ENCODE data around the gene SERINC2.

The SERINC2 gene

DNA sequence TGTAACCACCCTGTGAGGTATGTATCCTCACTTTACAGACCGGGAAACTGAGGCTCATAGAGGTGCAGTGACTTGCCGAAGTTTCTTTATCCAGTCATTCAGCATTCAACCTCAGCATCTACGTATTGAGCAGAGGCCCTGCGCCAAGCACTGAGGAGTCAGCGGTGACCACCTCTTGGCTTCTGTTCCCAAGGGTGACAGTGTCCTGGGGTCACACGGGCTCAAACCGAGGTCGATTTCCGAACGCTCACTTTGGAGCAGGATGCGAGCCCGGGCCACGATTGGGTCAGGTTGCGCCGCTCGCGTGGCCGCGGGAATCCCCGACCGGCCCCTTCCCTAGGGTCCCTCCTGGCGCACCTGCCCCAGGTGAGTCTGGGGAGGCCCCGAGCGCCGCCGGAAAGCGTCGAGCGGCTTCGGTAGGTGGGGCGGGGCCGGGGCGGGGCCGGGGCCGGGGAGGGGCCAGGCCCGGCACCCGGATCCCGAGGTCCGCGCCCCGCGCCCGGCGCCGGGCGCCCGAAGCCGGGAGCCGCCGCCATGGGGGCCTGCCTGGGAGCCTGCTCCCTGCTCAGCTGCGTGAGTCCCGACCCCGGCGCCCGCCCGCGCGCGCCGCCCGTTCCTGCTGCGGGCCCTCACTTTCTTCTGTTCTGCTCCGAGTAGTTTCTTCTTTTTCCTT, at the start of gene SERINC2:
SERINC2 (plus strand) TSS at position 482 of the 673 bp plus-strand sequence; CDS start at position 535, 53 bp downstream.
- no peak for DNase-seq (ENCODE audit: low read depth)

DNA sequence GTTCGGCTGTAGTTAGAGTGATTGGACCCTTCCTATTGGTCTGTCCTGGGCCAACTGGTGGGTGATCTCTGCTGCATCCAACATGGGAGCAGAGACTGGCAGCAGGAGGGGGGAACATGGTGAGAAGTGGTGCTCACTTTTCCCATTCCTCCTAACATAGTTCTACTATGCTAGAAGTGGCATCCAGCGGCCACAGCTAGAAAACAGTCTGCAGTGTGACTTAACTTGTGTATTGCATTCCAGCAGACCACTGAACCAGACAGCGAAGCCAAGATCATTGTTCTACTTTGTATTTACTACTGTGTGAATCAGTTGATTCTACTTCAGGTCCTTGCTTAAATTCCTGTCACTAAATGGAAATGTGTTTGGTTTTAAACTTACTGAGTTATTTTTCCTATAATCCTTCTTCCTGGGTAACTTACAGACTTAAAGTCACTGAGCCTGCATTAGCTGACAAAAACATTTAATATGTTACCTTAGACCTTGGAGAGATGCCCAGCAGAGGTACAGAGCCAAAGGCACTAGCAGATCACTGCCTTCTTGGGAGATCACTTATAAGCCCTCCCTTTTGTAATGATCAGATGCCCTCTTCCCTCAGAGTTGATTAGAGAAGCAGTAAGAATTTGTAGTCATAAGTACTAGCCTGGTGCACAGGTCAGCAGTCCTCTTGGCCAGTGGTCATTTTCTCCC, 48.3 kb upstream of the SERINC2 start:
- DNase-seq (ENCODE audit: low read depth), result no peak

DNA sequence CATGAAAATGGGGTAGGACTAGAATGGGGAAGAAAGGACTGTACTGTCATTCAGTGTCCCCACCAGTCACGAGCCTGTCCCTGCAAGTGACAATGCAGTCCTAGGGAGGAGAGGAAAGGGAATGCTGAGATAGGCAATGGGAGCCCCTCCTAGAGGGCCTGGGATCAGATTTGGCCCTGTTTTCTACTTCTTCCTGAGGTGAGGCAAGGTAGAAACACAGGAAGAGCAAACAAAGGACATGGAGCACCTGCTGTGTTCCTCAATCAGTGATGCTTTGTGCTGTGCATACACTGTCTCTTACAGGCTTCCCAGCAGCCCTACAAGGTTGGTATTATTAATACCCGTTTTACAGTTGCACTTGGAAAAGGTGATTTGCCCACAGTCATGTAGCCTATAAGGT, 46.2 kb upstream of the SERINC2 start:
- no peak for DNase-seq (ENCODE audit: low read depth)

DNA sequence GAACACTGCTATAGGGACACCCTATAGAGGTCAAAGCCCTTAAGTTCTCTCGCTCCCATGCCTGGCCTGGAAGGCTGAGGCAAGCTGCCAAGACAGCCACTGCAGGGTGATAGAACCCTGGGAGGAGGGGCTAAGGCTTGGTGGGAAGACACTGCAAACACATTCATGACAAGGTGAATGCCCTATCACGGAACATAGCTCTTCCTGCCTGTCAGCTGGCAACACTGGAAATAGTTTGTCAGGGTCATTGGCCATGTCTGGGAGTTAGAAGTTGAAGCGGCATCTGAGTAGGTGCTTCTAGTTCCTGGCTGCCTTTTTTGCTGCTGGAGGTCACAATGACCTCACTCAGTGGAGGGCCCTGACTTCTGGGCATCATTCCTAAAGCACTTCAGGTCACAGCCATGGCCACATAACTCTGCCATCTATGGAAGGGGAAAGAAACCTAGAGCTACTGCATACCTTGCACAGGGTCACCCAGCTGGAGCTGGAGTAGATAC, 44.4 kb upstream of the SERINC2 start:
- DNase-seq (ENCODE audit: low read depth), result no peak

DNA sequence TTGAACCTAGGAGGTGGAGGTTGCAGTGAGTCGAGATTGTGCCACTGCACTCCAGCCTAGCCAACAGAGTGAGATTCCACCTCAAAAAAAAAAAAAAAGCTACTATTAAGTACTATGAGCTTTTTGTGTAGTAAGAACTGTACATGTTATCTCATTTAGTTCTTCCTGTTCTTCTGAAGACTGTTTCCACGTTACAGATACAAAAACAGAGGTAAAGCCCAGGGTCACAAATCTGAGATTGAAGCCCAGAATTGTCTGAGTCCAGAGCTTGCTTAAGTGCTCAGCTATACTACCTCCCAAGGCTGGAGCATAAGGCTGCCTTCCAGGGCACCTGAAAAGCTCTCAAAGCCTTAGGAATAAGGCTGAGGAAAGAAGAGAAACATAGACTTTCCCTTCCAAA, 43.0 kb upstream of the SERINC2 start:
- no peak for DNase-seq (ENCODE audit: low read depth)

DNA sequence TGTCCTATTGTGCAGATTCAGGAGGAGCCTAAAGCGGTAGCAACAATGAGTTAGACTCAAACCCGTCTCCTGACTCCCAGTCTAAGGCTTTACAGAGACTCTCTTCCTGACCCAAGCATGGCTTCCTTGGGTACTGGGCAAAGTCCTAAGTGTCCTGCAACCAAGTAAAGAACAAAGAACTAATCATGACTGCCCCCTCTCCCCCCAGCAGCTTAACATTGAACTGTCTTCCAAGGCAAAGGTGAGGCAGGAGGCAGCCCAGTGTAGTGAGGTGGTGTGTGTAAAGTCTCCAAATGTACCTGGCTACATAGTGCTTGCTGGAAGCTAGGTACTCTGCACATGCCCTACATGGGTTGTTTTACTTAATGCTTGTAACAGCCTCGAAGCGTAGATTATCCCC, 42.4 kb upstream of the SERINC2 start:
- DNase-seq (ENCODE audit: low read depth), result no peak

DNA sequence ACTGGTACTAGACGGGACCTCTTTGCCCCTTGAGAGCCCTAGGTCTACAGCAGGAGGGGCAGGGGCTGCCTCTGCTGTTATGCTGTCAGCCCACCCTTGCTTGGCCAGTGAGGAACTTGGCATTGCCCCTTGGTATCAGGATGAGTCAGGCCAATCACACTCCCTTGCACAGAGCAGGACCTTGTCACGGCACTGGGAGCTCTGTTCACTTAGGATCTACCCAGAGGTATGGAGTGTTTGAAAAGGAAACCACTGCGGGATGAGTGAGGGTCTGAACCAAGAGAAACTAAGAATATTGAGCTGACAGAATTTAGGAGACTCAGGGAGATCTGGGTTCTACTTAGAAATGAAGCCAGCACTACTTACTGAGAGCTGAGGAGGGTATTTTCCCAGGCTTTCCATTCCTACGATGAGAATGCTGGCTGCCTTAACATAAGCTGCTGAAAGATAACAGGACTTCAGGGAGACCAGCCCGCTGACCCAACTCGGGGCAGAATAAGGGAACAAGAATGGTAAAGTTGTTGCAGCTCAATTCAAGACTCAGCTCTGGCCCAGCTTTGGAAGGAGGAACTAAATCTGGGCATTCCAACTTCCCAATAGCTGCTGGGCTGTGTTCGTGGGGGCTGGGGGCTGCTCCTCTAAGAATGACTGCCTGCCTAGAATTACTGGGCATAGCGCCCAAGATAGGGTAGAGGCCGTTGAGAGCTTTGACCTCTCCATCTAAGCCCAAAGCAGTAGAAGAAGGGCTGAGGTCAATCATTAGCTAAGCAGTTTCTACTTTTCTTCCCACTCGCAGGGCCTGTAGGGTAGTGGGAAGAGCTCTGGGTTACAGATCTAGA, 41.7 kb upstream of the SERINC2 start:
- DNase-seq (ENCODE audit: low read depth), result no peak

DNA sequence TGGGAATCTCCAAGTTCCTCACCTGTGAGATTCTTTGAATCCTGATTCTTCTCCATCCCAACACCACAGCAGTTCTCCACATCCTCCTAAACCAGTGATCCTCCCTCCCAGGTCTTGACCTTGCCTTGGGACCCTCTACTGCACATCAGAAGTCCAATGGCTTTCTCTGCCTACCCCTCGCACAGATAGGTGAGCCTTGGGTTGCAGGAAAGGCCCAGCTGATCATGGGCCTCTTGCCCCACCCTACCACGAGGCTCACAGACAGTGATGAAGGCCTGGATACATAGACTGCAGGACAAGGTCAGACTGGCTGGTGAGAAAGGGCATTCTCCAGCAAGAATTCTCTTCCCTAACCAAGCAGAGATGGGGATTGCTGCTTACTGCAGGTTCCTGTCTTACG, 41.0 kb upstream of the SERINC2 start:
- DNase-seq (ENCODE audit: low read depth), result no peak

DNA sequence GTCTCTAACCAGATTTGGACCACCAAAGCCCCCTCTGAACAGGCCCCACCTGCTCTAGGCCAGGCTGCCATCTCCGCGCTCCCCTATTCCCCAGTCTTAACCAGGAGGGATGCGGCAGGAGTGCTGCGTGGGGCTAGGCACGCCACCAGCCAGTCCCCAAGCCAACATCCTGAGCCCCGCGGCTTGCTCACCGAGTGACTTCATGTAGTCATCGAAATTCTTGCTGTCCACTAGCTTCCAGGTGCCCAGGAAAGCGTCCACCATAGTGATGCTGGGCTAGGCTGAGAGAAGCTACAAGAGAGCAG, 40.3 kb upstream of the SERINC2 start:
- no peak for DNase-seq (ENCODE audit: low read depth)

DNA sequence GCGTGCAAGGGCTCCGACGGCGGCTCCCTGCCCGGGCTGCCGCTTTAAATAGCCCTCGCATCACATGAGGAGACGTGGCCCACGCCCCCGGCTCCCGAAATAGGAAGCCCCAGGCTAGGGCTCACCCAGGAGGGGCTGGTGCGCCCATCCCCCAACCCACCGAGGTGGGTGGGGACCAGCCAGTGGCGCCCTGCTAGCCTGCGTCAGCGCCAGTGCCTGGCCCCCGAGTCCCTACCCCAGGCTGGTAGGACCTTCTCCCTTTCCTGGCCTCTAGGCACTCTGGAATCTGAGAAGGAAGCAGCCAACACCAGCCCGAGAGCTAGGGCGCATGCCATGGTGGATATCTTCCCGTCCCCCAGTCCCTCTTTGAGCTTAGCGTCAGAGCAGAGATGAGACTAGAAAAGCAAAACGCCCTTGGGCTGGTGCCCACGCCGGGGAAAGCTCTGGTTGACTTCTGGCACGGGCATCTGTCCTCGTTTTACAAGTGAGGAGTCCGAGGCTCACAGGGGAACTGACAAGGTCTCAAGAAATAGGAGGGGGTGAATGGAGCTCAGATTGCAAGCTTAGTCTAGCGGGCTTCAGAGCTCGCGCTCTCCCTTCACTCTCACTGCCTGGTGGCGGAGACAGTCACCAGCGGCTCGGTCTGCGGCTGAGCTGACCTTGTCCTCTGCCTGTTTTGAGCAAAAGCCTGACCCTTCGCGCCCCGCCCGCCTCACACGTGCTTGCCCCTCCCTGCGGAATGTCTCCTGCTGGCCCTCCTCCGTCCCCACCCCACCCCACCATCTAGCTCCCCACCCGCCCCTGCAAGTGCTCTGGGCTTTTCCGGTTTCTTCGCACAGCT, 39.7 kb upstream of the SERINC2 start, which contains the start of gene FABP3:
FABP3 (minus strand) TSS at position 21 of the 841 bp plus-strand sequence. CDS start 62 bp downstream, outside the sequence.
- peak; percentile 70 for DNase-seq (ENCODE audit: low read depth)

DNA sequence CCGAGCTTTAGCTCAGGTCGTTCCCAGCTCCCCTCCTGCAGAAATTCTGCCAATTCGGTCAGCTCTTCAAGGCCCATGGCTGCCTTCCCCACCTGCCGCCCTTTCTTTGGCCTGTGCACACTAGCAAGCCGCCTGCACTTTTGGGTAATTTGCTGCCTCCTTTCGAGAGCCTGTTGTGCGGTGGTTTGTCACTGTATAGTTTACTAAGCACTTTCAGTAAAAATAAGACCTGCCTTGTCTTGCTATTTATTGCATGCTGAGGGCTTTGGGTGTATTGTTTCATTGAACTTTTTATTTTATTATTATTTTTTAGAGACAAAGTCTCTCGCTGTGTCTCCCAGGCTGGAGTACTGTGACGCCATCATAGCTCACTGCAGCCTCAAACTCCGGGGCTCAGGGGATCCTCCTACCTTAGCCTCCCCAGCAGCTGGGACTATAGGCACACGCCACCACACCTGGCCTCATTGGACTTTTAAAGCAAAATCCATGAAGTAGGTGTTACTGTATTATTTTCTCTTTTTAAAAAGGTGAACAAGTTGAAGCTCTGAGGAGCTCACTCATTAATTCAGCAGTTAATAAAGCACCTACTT, 39.0 kb upstream of the SERINC2 start:
- no peak for DNase-seq (ENCODE audit: low read depth)

DNA sequence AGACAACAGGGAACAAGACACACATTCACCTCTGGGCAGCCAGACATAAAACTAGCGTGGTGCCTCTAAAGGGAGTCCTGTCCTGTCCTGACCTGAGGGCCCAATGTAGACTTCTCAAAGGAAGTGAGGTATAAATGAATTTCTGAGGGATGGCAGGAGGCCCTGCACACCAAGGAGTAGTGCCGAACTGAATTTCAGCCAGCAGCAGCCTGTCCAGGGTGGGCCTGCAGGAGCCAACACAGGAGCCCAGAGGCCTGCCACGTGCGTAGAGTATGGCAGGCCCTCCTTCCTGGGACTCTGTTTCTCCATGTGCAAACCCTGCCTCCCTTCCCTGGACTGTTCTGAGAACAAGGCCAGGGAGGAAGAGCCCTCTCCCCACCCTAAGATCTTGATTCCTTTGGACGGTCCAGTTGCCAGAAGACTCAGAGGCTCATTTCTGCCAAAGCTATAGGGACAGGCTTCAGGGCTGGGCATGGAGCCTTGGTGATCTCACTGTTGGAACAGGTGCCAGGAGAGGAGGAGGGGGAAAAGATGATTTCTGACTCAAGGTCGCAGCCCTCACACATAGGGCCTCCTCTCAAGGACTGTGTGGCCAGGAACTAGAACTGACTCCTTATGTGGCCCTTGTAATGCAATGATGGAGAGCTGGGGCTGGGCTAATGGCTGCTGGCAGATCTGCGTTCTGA, 38.4 kb upstream of the SERINC2 start:
- DNase-seq (ENCODE audit: low read depth), result peak; percentile 84

DNA sequence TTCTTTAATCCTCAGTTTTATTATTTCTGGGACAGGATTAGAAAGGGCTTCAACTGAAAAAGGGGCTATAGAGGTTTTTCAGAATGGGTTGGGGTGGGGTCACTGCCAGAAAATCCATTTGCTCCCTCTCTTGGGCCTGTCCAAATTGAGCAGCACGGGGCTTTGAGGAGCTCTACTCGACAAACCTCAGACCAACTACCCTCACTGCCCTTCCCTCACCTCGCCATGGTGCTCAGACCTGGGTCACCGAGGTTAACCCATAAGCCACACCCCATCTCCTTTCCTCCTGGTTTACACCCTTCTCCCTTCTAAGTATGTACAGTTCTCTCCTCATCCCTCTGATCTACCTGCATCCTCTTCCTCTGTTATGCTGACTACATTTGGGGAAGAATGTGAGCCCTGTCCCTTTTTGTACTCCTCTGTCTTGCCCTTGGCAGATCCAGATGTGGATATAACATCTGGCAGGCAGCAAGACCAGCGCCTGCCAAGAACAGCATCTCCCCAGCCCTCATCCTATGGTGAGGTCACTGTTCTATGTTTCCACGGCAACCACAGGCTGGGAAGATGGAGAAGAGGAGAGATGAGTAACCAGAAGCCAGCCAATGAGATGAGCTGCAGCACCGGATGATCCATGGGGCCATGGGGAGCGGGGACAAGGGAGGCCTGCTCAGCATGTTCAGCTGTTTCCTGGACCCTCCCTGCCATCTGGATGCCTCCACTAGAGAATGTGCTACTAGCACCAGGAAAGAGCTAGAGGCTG, 36.5 kb upstream of the SERINC2 start:
- peak; percentile 98 for DNase-seq (ENCODE audit: low read depth)

DNA sequence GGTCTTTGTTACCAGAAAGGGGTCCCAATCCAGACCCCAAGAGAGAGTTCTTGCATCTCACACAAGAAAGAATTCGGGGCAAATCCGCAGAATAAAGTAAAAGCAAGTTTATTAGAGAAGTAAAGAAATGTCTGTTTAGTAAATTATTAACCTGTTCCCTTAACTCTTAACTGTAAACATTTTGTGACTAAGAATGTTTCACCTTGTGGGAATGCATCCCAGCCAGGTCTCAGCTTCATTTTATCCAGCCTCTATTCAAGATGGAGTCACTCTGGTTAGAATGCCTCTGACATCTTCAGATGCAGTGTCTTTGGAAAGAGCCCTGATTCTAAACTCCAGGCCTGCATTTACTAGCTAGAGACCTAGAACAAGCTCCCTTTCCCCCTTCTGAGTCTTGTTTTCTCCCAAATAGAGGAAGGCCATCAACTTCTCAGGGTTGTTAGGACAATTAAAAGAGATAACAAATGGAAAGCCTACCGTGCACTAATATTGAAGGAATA, 35.6 kb upstream of the SERINC2 start:
- no peak for DNase-seq (ENCODE audit: low read depth)

DNA sequence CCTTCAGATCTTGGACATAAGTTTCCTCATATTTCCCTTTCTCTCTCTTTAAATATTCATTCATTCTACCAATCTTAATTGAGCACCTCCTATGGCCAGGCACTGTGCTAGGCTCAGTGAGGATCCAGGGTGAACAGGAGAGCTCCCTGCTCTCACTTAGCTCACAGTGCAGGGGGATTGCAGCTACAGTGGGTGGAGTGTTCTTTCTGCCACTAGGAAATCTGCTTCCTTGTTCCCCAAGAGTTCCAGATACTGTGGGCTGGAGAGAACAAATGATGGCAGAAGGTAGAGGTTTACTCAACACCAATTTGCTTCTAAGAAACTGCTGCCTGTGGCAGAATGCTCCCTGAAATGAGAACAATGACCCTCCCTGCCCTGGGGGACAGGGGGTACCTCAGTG, 35.0 kb upstream of the SERINC2 start:
- no peak for DNase-seq (ENCODE audit: low read depth)

DNA sequence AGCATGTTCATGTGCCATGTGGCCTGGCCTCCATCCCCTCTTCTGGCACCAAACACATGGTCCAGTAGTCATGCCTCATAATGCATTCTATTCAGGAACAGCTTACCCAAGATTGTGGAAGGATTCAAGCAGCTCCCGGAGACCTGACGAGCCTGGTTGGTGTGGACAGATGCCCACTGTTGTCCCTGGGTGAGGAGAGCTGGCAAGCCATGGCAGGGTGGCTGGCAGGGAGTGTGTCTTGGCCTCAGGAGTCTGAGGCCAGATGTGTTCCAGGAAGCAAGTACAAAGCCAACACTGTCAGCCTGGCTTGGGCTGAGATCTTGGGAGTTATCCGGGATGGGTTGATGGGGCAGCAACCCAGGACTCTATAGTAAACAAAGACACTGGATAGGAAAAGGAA, 32.8 kb upstream of the SERINC2 start:
- DNase-seq (ENCODE audit: low read depth), result no peak

DNA sequence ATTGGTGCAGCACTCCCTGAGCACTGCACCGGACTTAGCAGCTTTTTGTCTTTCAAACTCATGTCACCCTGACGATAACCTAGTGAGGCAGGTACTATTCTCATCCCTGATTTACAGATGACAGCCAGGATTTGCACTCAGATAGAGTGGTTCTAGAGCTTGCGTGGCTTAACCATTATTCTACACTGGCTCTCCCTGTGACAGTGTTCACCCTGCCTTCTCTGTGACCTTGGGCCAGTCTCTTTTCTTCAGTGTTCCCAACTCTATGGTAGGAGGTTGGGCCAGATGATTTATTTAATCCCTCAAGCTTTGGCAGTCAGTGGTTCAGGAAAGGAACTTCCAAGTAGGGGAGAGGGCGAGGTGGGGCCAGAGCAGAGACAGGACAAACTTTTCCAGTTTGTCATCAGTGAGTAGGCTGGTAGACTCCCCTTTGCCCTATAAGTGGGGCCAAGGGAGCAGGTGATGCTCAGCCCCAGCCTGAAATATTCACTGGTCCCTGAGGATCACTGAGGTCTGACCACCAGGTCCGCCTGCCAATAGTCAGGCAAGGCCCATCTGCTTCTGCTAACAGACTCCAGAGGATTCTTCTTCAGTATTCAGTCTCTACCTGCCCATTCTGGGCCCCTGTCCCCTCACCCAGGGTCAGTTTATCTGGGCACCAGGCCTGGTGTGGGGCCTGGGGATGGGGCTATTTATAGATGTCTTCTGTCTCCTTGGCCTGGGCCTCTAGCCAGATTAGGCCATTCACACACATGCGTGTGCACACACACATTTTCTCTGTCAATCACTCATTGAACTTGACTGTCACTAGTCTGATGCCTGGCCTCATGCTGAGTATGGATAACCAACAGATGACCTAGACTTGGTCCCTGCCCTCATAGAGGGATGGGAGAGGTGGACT, 31.4 kb upstream of the SERINC2 start:
- peak; percentile 68 for DNase-seq (ENCODE audit: low read depth)

DNA sequence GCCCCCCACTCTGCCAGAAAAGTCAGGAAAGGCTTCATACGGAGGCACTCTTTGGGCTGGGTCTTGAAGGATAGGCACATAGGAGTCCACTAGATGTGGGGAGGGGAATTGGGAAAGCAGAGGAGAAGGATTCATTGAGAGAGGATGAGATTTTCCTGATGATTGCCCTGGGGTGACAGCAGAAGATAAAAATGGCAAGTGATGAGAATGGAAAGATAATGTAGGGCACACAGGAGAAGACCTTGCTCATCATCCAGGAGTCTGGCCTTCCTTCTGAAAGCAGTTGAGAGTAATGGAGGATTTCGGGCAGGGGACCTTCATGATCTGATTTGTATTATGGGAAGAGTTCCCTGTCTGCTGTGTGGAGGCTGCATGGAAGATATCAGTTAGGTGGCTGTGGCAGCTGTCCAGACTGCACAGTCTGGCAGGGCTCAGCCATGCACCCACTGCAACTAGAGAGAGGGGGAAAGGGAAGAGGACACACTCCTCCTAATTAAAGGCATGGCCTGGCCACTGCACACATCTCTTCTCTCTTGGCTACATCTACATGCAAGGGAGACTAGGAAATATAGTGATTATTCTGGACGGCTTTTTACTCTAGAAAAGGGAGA, 30.5 kb upstream of the SERINC2 start:
- DNase-seq (ENCODE audit: low read depth), result no peak
